Common myeloid progenitor, CD34-positive (primary cell): ENCODE measurements around the gene VAC14. TPM values are rescaled to one million over a fixed set of nuclear protein-coding genes. Genes with fewer than 3 reads are reported as not detected.
A peak's percentile ranks its signal among the peaks of the same experiment; 100 is the strongest.
"Not testable (repeated sequence)": the region's sequence is repeated elsewhere in the genome, so short reads cannot be mapped to it uniquely, and the experiment has no call there.

Experiments
- CTCF ChIA-PET: fragments of 350-600 bp; sonication (Branson Sonifier 250); formaldehyde crosslinking; loops from one replicate; lab custom pipeline; 2021; ENCODE audit warnings: antibody characterized with exemption; lab: Charles Lee
- POLR2A ChIA-PET: fragments of 350-600 bp; sonication (Branson Sonifier 250); formaldehyde crosslinking; loops from one replicate; lab custom pipeline; 2021; ENCODE audit warnings: antibody characterized with exemption; lab: Charles Lee
- DNase-seq, 3 donors: peaks; one replicate each; pipeline versions ENCODE4 v3.0.0 to v3.0.0-alpha.2; 2013
- H3K27ac ChIP-seq, 2 experiments: 1 replicate in 1 of 2; 2 replicates in 1 of 2; pipeline ENCODE4 v1.7.0; 2013; ENCODE audit warnings: inconsistent platforms in 2 of 2, low read length in 2 of 2, mild to moderate bottlenecking in 2 of 2, low read depth in 1 of 2, moderate library complexity in 1 of 2; ENCODE audit not compliant: severe bottlenecking in 2 of 2, insufficient read depth in 1 of 2, poor library complexity in 1 of 2
- H3K27me3 ChIP-seq, 5 experiments: replicated peaks in 2 of 5; 1 replicate in 3 of 5; 2 replicates in 2 of 5; pipeline versions ENCODE4 v1.6.1 to v1.7.0; 2013; ENCODE audit warnings: low read length in 4 of 5, mild to moderate bottlenecking in 2 of 5, moderate library complexity in 2 of 5, inconsistent platforms in 1 of 5; ENCODE audit not compliant: insufficient read depth in 5 of 5, control insufficient read depth in 4 of 5
- H3K36me3 ChIP-seq, 4 experiments: 1 replicate in 2 of 4; 2 replicates in 2 of 4; pipeline versions ENCODE4 v1.6.1 to v1.7.0; 2013; ENCODE audit warnings: low read length in 3 of 4, control low read depth in 1 of 4, mild to moderate bottlenecking in 1 of 4; ENCODE audit not compliant: control insufficient read depth in 4 of 4, insufficient read depth in 4 of 4
- H3K4me1 ChIP-seq, 4 experiments: 1 replicate in 3 of 4; 2 replicates in 1 of 4; pipeline versions ENCODE4 v1.6.1 to v1.7.1; 2013; ENCODE audit warnings: low read length in 3 of 4, mild to moderate bottlenecking in 3 of 4, control low read depth in 1 of 4, inconsistent platforms in 1 of 4, moderate library complexity in 1 of 4; ENCODE audit not compliant: control insufficient read depth in 4 of 4, insufficient read depth in 4 of 4; ENCODE audit errors: control extremely low read depth in 1 of 4
- H3K4me3 ChIP-seq, 7 experiments: 1 replicate in 4 of 7; 2 replicates in 3 of 7; pipeline versions ENCODE4 v1.5.1 to v1.7.0; 2013; ENCODE audit warnings: mild to moderate bottlenecking in 7 of 7, low read length in 6 of 7, moderate library complexity in 6 of 7, inconsistent platforms in 2 of 7, low read depth in 2 of 7, control low read depth in 1 of 7; ENCODE audit not compliant: insufficient read depth in 4 of 7, control insufficient read depth in 1 of 7; ENCODE audit errors: extremely low read depth in 1 of 7
- H3K9me3 ChIP-seq, 5 experiments: 1 replicate in 4 of 5; 2 replicates in 1 of 5; pipeline versions ENCODE4 v1.6.1 to v1.7.1; 2013; ENCODE audit warnings: low read length in 4 of 5, mild to moderate bottlenecking in 2 of 5, inconsistent platforms in 1 of 5, low read depth in 1 of 5, moderate library complexity in 1 of 5; ENCODE audit not compliant: control insufficient read depth in 4 of 5, insufficient read depth in 2 of 5; ENCODE audit errors: control extremely low read depth in 1 of 5
- WGBS: methylation state at CpG from one replicate; pipeline ENCODE4 v1.1.5; 2013; ENCODE audit not compliant: insufficient coverage; 5-methylcytosine and 5-hydroxymethylcytosine counted together
- polyA plus RNA-seq: library from polyadenylated mRNA; unstranded; fragments of 120-200 nt; gene quantifications from one replicate; pipeline ENCODE4 v1.2.1, GENCODE V29; 2013

The VAC14 gene
- polyA plus RNA-seq: 24.4 TPM

DNA sequence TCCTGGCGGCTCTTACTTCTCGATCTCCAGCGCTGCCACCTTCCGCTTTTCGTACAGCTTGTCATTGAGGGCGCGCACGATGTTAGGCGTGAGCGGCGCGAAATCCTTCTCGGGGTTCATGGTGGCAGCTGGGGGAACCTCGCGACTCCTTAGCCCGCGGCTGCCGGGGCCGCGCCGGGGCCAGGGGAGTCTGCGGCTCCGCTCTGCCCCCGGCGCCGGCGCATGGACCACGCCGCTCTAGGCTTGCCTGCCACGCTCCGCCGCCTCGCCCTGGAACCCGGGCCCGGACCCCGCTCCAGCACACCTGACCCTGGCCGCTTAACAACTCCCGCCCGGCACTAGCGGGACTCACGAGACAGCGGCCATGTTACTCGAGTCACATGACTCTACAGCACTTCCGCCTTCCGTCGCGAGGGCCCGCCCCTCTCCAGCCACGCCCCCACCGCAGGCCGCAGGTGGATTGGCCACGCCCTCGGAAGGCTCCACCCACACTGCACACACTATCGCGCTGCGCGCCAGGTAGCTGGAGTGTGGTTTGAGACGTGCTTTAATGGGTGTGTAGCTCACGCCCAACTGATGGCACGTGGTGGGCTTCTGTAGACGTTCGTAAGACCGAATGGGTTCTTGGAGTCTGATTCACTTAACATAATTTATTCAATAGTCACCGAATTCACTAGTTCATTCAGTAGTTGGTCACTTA is at the start of gene VAC14:
VAC14 (minus strand) TSS at position 378 of the 700 bp plus-strand sequence; CDS start at position 120, 258 bp downstream.
- no peaks in the 10 kb centered on the region for H3K27me3 ChIP-seq
- ChIA-PET POLR2A (no interaction called here), CTCF (interaction anchor here (1.4 kb wide), 1 partner anchor 148 kb away, joined by 3 read pairs; no protein-coding TSS in a partner anchor)
- peaks cover 12 to 22% (median 17%) of the 10 kb centered on the region in 4 experiments for H3K4me1 ChIP-seq
- DNase-seq: peak; percentile 92 to 96 (median 96)
- H3K36me3 ChIP-seq: peaks cover 0 to 11% (median 5%) of the 10 kb centered on the region in 4 experiments
- peak within 1 kb of the TSS; percentile 68 to 90 for H3K27ac ChIP-seq
- H3K9me3 ChIP-seq: peaks cover 2 to 13% (median 6%) of the 10 kb centered on the region in 5 experiments
- WGBS: under 1% methylated on average over 42 of the region's 64 CpGs
- H3K4me3 ChIP-seq: peak within 1 kb of the TSS; percentile 86 to 96 (median 91)

DNA sequence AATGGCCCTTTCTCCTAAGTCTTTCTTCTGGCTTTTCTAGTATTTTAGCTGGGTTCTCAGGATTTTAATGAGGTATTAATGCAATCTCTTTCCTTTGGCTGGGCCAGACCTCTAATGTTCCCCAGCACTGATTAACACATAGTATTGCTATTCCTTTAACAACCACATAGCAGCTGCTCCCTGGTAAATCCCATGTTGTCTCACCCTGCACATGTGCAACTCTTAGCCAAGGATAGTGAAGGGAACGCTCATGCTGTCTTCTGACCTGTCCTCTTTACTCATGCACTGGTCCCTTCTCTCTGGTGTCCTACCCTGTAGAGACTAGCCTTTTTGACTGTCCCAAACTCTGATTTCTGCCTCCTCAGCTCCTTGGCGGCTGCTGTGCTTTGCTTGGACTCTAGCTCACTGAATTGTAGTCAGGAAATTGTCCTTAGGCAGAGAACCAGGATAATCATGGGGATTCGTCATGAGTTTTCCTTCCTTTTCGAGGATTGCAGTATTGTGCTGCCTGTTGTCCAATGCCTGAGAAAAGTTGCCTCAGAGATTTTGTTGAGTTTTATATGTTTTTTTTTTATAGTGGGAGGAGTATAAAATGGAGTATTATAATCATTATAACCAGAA is 22.6 kb upstream of the VAC14 start:
- H3K27me3 ChIP-seq, H3K9me3 ChIP-seq, H3K4me3 ChIP-seq, DNase-seq, H3K4me1 ChIP-seq, POLR2A ChIA-PET, CTCF ChIA-PET, H3K36me3 ChIP-seq, H3K27ac ChIP-seq: not testable (repeated sequence)
- no CpG with 5 or more reads among the region's 4 CpGs for WGBS

DNA sequence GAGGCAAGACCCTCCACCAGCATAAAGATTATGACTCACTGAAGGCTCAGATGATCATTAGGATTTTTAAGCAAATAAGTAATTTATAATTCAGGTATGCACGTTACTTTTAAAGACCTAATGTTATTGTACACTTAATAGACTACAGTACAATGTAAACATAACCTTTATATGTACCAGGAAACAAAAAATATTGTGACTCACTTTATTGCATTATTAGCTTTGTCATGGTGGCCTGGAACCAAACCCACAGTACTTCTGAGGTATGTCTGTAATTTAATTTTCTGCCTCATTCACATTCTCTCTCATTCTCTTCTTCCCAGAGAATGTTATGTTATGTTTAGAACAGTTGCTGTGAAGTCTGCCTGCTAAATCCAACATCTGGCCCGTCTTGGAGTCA is 21.8 kb upstream of the VAC14 start:
- H3K4me1 ChIP-seq, H3K4me3 ChIP-seq, DNase-seq, POLR2A ChIA-PET, CTCF ChIA-PET, H3K9me3 ChIP-seq, H3K27me3 ChIP-seq, H3K36me3 ChIP-seq, H3K27ac ChIP-seq: not testable (repeated sequence)
- WGBS: no CpG with 5 or more reads among the region's 2 CpGs

DNA sequence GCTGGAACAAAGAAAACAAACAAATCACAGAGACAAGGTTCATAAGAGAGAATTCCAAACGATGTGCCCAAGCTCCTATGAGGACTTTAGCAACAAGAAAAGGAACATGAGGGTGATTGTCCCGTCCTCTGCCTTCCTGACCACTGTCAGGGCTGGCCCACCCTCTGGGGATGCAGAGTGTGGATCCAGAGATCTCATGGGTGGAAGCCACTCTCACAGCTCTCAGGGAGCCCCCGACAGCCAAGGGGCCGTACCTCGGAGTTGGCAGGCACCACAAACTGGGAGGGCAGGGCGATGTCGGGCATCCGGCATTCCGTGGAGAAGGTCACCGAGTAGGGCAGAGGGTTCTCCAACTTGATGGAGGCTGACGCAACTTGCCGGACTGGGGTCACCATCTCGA is 17.1 kb upstream of the VAC14 start:
- H3K27ac ChIP-seq, POLR2A ChIA-PET, H3K4me1 ChIP-seq, H3K36me3 ChIP-seq, H3K9me3 ChIP-seq, H3K27me3 ChIP-seq, DNase-seq, H3K4me3 ChIP-seq, CTCF ChIA-PET: not testable (repeated sequence)
- WGBS: no CpG with 5 or more reads among the region's 13 CpGs

DNA sequence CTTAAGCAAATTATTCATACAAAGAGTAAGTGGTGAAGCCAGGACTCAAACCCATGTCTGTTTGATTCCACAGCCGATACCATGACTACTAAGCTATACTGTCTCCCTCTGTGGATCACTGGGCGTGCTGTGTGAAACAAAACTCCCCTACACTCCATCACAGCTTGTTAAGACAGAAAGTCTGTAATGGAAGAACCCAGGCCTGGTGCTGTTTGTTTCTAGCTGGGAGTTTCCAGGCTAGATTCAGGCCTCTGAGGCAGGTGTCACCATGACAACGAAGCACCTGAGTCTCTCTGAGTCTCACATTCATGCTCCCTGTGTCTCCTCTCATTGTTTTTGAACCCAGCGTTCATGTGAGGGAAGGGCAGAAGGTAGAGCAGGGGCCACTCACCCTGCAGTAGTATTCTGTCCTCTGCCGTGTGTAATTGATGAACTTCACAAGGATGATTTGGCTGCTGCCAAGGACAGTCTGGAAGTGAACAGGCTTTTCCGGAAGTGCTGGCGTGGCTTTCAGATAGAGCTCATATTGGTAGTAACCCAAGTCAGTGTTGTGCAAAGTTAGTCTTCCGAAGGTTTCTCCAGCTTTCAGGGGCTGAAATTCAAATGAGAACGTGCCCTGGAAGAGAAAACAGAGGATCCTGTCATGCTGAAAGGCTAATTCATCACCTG is 8.6 kb upstream of the VAC14 start:
- no peak overlapping the region for H3K4me3 ChIP-seq
- peaks cover 0 to 2% (median 0%) of the 10 kb centered on the region in 5 experiments for H3K9me3 ChIP-seq
- ChIA-PET CTCF (no interaction called here), POLR2A (no interaction called here)
- H3K27ac ChIP-seq: no peak overlapping the region
- H3K4me1 ChIP-seq: no peaks in the 10 kb centered on the region
- H3K36me3 ChIP-seq: no peaks in the 10 kb centered on the region
- DNase-seq: no peak
- peaks cover 0 to 21% (median 5%) of the 10 kb centered on the region in 5 experiments for H3K27me3 ChIP-seq
- WGBS: 86% methylated on average over 7 of the region's 9 CpGs

DNA sequence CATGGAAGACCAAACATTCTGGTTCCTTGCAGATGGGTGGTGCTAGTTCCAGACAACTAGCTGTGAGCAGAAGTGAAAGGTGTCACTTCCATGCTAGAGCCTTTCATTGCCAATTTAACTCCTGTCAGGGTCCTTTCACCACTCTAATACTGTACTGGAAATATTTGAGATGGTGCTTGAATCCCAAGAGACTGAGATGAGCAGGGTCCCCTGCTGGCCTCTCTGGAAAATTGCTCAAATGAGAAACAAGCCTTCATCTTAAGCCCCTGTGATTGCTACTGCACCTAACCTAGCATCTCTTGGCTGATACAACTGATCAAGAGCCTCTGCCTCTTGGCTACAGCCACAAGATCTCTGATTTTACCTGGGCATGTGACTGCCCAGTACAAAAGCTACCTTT is 7.4 kb upstream of the VAC14 start:
- H3K4me3 ChIP-seq: no peak overlapping the region
- ChIA-PET CTCF (interaction anchor here (0.6 kb wide), 1 partner anchor 1500 kb away, joined by 3 read pairs; no protein-coding TSS in a partner anchor), POLR2A (no interaction called here)
- H3K27ac ChIP-seq: no peak overlapping the region
- peaks cover 0 to 10% (median 6%) of the 10 kb centered on the region in 5 experiments for H3K9me3 ChIP-seq
- no peaks in the 10 kb centered on the region for H3K36me3 ChIP-seq
- no peaks in the 10 kb centered on the region for H3K4me1 ChIP-seq
- peaks cover 0 to 21% (median 5%) of the 10 kb centered on the region in 5 experiments for H3K27me3 ChIP-seq
- no peak for DNase-seq

DNA sequence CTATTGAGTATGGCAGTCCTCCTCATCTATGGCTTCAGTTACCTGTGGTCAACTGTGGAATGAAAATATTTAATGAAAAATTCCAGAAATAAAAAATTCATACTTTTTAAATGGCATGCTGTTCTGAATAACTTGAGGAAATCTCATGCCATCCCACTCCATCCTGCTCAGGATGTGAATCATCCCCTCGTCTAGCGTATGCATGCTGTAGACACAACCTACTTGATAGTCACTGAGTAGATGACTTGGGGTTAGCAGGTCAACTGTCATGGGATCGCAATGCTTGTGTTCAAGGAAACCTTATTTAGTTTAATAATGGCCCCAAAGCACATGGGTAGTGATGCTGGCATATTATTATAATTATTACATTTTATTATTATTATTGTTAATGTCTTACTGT is 4.8 kb upstream of the VAC14 start:
- H3K4me1 ChIP-seq: peaks cover 0 to 4% (median 0%) of the 10 kb centered on the region in 4 experiments
- H3K27ac ChIP-seq: no peak overlapping the region
- peaks cover 2 to 13% (median 6%) of the 10 kb centered on the region in 5 experiments for H3K9me3 ChIP-seq
- POLR2A ChIA-PET: no interaction called here
- no peaks in the 10 kb centered on the region for H3K36me3 ChIP-seq
- 100% methylated on average over 1 of the region's 3 CpGs for WGBS
- H3K4me3 ChIP-seq: no peak overlapping the region
- peaks cover 0 to 21% (median 5%) of the 10 kb centered on the region in 5 experiments for H3K27me3 ChIP-seq
- no peak for DNase-seq
- CTCF ChIA-PET: no interaction called here
